ENCODE data around the gene LYPD8. TPM values are rescaled to one million over a fixed set of nuclear protein-coding genes. Genes with fewer than 3 reads are reported as not detected.

LYPD8 gene
- total and polyA plus RNA-seq, 2 donors from 2014 or later, result 0.92 to 3.2 TPM

DNA sequence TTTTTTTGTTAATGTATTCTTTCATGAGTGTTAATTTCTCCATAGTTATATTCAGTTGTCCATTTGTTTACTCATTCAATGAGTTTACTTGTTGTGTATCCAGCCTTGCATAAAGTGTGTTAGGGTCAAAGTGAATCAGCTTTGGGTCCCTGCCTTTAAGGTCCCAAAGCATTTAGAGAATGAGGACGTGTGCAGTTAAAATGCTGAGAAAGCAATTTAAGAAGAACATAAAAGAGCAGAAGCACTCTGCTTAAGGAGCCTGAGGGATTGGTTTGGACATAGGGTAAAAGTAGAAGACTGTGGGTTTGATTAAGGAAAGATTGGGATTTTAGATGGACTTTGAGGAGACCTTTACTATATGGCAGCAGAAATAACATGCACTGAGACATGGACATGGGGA is 56.5 kb downstream of the LYPD8 start:
- no peak for FAIRE-seq
- TF ChIP-seq, protein P1, sequence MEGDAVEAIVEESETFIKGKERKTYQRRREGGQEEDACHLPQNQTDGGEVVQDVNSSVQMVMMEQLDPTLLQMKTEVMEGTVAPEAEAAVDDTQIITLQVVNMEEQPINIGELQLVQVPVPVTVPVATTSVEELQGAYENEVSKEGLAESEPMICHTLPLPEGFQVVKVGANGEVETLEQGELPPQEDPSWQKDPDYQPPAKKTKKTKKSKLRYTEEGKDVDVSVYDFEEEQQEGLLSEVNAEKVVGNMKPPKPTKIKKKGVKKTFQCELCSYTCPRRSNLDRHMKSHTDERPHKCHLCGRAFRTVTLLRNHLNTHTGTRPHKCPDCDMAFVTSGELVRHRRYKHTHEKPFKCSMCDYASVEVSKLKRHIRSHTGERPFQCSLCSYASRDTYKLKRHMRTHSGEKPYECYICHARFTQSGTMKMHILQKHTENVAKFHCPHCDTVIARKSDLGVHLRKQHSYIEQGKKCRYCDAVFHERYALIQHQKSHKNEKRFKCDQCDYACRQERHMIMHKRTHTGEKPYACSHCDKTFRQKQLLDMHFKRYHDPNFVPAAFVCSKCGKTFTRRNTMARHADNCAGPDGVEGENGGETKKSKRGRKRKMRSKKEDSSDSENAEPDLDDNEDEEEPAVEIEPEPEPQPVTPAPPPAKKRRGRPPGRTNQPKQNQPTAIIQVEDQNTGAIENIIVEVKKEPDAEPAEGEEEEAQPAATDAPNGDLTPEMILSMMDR (IDR thresholded peaks at IDR 0.05; ENCODE audit: borderline replicate concordance, extremely low read depth, insufficient read depth), result no peak
- intact Hi-C loops (cut with DNase I), result no loop called here

DNA sequence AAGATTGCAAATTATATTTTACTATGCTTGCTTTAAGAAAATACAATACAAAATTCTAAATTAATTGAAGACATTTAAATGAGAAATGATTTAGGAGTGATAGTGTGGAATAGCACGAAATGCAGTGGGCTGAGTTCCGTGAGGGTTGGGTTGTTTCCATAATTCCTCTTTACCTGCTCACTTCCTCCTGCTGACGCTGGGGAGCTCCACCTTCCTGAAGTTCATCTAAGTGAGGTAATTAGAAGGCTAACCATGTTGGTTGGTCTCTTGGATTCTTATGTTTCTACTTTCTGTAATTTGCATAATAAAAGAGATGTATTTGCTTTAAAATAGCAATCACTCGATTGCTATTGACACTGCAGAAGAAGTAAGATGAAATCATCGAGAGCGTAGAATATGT is 57.7 kb downstream of the LYPD8 start:
- H3K4me3 ChIP-seq (ENCODE audit: low read length in 3 of 3), result no peak overlapping the region

More for the DNA sequence above, 56.5 kb downstream of the LYPD8 start:
- no peak overlapping the region for H3K27ac ChIP-seq (ENCODE audit: low read depth in 2 of 2, low read length in 2 of 2)
- DNase-seq, result no peak
- H3K27me3 ChIP-seq (ENCODE audit: control insufficient read depth, insufficient read depth, low read length), result no peaks in the 10 kb centered on the region
- H3K9ac ChIP-seq (ENCODE audit: low read length in 3 of 3), result no peak overlapping the region
- H3K4me1 ChIP-seq (ENCODE audit: control insufficient read depth in 2 of 3, insufficient read depth in 2 of 3, low read depth in 1 of 3, low read length in 3 of 3), result peaks cover 0 to 8% (median 0%) of the 10 kb centered on the region in 3 donors
- H3K36me3 ChIP-seq (ENCODE audit: control insufficient read depth in 2 of 3, insufficient read depth in 3 of 3, low read length in 3 of 3), result no peaks in the 10 kb centered on the region
- H3K4me3 ChIP-seq (ENCODE audit: low read length in 3 of 3), result no peak overlapping the region
- peaks cover 0 to 2% (median 0%) of the 10 kb centered on the region in 3 donors for H3K9me3 ChIP-seq (ENCODE audit: control insufficient read depth in 2 of 3, insufficient read depth in 1 of 3, low read length in 3 of 3)

DNA sequence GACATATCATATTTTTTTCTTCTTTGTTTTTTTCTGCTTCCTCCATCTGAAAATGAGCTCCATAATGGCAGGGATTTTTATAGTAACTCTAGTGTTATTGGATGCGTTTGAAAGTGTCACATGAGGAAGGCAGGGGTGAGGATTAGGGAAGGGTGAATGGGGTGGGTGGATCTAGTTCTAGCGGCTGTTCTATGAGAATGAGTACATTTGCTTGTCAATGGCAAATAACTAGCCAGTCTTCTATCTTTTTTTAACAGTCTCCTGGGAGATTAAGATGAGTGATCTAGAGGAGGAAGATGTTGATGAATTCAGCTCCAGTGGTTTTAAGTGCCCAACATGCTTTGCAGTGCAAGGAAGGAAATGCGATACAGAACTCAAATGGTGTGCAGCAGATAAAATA is 58.8 kb downstream of the LYPD8 start:
- FAIRE-seq (no peak), DNase-seq (no peak)
- Histone ChIP-seq H3K27me3 (ENCODE audit: control insufficient read depth, insufficient read depth, low read length) (no peaks in the 10 kb centered on the region), H3K9ac (ENCODE audit: low read length in 3 of 3) (no peak overlapping the region), H3K9me3 (ENCODE audit: control insufficient read depth in 2 of 3, insufficient read depth in 1 of 3, low read length in 3 of 3) (no peaks in the 10 kb centered on the region), H3K27ac (ENCODE audit: low read depth in 2 of 2, low read length in 2 of 2) (no peak overlapping the region), H3K4me3 (ENCODE audit: low read length in 3 of 3) (no peak overlapping the region), H3K4me1 (ENCODE audit: control insufficient read depth in 2 of 3, insufficient read depth in 2 of 3, low read depth in 1 of 3, low read length in 3 of 3) (no peaks in the 10 kb centered on the region), H3K36me3 (ENCODE audit: control insufficient read depth in 2 of 3, insufficient read depth in 3 of 3, low read length in 3 of 3) (no peaks in the 10 kb centered on the region)
- intact Hi-C loops (cut with DNase I), result no loop called here
- TF ChIP-seq, protein P1 (IDR thresholded peaks at IDR 0.05; ENCODE audit: borderline replicate concordance, extremely low read depth, insufficient read depth), result no peak

More for the DNA sequence above, 57.7 kb downstream of the LYPD8 start:
- Histone ChIP-seq H3K9me3 (ENCODE audit: control insufficient read depth in 2 of 3, insufficient read depth in 1 of 3, low read length in 3 of 3) (peaks cover 0 to 1% (median 0%) of the 10 kb centered on the region in 3 donors), H3K27ac (ENCODE audit: low read depth in 2 of 2, low read length in 2 of 2) (no peak overlapping the region), H3K9ac (ENCODE audit: low read length in 3 of 3) (no peak overlapping the region), H3K27me3 (ENCODE audit: control insufficient read depth, insufficient read depth, low read length) (no peaks in the 10 kb centered on the region), H3K4me1 (ENCODE audit: control insufficient read depth in 2 of 3, insufficient read depth in 2 of 3, low read depth in 1 of 3, low read length in 3 of 3) (no peaks in the 10 kb centered on the region), H3K36me3 (ENCODE audit: control insufficient read depth in 2 of 3, insufficient read depth in 3 of 3, low read length in 3 of 3) (no peaks in the 10 kb centered on the region)
- DNase-seq (no peak), FAIRE-seq (no peak)
- TF ChIP-seq, protein P1 (IDR thresholded peaks at IDR 0.05; ENCODE audit: borderline replicate concordance, extremely low read depth, insufficient read depth), result no peak
- intact Hi-C loops (cut with DNase I), result no loop called here

DNA sequence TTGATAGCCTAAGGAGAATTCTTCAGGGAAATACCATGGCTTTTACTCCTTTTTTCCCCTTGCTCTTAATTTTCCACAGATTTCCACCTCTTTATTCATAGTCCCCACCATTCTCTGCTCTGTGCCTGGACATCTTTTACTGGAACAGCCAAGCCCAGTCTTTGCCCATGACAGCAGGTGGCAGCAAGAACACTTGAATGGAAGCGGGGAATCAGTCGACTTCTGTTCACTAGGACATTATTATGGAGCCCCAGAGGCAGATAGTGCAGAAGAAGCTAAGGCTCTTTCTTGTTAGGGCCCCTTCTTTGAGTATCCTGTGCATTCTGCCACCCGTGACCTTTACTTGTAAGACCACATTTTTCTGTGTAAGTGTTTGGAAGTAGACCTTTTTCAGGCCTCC is 59.3 kb downstream of the LYPD8 start:
- Histone ChIP-seq H3K4me1 (ENCODE audit: control insufficient read depth in 2 of 3, insufficient read depth in 2 of 3, low read depth in 1 of 3, low read length in 3 of 3) (no peaks in the 10 kb centered on the region), H3K9me3 (ENCODE audit: control insufficient read depth in 2 of 3, insufficient read depth in 1 of 3, low read length in 3 of 3) (no peaks in the 10 kb centered on the region), H3K27me3 (ENCODE audit: control insufficient read depth, insufficient read depth, low read length) (no peaks in the 10 kb centered on the region), H3K36me3 (ENCODE audit: control insufficient read depth in 2 of 3, insufficient read depth in 3 of 3, low read length in 3 of 3) (no peaks in the 10 kb centered on the region), H3K9ac (ENCODE audit: low read length in 3 of 3) (no peak overlapping the region), H3K4me3 (ENCODE audit: low read length in 3 of 3) (no peak overlapping the region), H3K27ac (ENCODE audit: low read depth in 2 of 2, low read length in 2 of 2) (no peak overlapping the region)
- DNase-seq, result peak in 2 of 5 donors; percentile 12 to 15
- no peak for FAIRE-seq
- intact Hi-C loops (cut with DNase I), result no loop called here
- TF ChIP-seq, protein P1 (IDR thresholded peaks at IDR 0.05; ENCODE audit: borderline replicate concordance, extremely low read depth, insufficient read depth), result peak; percentile 30

Data from kidney (tissue), 14 donors.